ENCODE results near the gene NPTXR.

NPTXR gene

DNA sequence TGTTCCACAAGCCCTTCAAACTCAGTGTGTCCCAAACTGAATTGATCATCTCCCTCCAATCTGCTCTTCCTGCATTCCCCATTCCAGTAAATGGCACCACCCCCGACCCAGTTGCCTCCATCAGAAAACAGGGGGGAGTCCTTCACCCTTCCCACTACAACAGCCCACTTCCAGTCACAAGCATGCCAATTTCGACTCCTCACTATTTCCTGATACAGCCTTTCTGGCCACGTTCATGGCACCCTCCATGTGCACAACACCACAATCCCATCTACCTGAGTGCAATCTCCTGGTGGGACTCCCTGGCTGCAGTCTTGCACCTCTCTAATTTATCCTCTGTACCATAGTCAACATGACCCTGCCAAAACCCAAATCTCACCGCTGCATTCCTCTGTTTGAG, 48.3 kb downstream of the NPTXR start:
- DNase-seq (ENCODE audit: insufficient read length, low spot score) = no peak
- TF ChIP-seq, protein P1, sequence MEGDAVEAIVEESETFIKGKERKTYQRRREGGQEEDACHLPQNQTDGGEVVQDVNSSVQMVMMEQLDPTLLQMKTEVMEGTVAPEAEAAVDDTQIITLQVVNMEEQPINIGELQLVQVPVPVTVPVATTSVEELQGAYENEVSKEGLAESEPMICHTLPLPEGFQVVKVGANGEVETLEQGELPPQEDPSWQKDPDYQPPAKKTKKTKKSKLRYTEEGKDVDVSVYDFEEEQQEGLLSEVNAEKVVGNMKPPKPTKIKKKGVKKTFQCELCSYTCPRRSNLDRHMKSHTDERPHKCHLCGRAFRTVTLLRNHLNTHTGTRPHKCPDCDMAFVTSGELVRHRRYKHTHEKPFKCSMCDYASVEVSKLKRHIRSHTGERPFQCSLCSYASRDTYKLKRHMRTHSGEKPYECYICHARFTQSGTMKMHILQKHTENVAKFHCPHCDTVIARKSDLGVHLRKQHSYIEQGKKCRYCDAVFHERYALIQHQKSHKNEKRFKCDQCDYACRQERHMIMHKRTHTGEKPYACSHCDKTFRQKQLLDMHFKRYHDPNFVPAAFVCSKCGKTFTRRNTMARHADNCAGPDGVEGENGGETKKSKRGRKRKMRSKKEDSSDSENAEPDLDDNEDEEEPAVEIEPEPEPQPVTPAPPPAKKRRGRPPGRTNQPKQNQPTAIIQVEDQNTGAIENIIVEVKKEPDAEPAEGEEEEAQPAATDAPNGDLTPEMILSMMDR (IDR thresholded peaks at IDR 0.05; ENCODE audit: insufficient read depth, missing control alignments) = no peak
- FAIRE-seq = no peak

DNA sequence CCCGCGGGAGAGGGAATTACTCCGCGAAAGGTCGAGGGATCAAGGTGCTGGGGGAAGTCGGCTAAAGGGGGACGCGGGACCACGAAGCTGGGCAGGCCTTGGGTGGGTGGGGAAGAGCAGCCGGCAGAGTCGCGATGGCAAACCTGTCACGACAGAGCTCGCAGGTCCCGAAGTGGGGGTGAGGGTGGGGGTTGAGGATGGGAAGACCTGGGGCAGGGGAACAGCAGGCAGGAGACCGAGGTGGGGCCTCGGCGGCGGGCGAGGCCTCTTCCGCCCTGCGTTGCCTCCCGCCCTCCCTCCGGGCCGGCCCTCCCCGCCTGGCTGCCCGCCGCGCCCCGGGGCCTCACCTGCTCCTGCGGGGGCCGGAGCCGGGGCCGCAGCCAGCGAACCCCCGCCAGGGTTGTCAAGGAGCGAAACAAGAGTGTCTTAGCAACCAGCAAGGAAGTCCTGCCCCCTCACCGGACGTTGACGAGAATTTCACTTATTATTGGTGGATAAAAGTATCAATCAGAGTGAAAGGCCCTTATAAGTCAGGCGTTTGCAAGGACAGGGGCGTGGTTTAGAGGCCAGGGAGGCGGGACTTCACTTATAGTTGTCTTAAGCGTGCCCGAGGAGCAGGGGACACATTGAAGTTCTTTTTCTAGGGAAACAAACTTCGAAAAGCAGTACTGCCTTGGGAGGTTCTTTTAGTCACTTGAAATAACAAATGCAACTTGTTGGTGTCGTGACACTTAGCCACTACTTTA, 49.9 kb downstream of the NPTXR start, which contains the start of gene DNAL4:
Gene DNAL4, minus strand, starts transcription at position 423 of the 746 bp plus-strand sequence. CDS start 11,412 bp downstream, outside the sequence.
- TF ChIP-seq, protein P1 (IDR thresholded peaks at IDR 0.05; ENCODE audit: insufficient read depth, missing control alignments) = no peak
- FAIRE-seq (no peak), DNase-seq (ENCODE audit: insufficient read length, low spot score) (peak; percentile 50)

DNA sequence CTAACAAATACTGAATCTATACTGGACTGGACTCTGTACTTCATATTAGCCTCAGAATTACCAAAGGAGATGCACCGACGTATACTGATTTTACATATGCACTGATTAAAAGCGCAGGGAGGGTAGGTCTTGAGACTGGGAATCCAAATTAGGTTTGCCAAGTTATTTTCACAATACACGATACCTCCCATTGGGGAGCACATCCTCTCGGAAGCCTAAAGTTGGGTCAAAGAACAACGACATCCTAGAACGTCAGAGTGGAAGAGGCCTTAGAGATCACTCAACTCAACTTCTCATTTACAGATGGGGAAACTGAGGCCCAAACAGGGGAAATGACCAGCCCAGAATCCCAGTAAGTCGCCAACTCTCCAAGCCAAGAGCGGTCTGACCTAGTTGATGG, 50.5 kb downstream of the NPTXR start:
- DNase-seq (ENCODE audit: insufficient read length, low spot score) = no peak
- TF ChIP-seq, protein P1 (IDR thresholded peaks at IDR 0.05; ENCODE audit: insufficient read depth, missing control alignments) = no peak
- FAIRE-seq = no peak

DNA sequence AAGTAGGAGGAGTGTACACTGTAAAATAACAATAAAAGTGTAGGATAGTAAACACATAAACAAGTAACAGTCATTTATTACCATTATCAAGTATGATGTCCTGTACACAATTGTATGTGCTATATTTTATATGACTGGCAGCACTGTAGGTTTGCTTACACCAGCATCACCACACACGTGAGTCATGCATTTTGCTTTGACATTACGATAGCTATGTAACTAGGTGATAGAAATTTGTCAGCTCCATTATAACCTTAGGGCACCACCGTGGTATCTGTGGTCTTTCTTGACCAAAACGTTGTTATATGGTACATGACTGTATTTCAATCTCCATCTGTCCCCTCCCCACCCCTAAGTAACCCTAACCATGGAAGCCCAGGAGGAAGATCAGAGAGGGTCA, 51.0 kb downstream of the NPTXR start:
- TF ChIP-seq, protein P1 (IDR thresholded peaks at IDR 0.05; ENCODE audit: insufficient read depth, missing control alignments) = no peak
- no peak for FAIRE-seq
- DNase-seq (ENCODE audit: insufficient read length, low spot score) = no peak

DNA sequence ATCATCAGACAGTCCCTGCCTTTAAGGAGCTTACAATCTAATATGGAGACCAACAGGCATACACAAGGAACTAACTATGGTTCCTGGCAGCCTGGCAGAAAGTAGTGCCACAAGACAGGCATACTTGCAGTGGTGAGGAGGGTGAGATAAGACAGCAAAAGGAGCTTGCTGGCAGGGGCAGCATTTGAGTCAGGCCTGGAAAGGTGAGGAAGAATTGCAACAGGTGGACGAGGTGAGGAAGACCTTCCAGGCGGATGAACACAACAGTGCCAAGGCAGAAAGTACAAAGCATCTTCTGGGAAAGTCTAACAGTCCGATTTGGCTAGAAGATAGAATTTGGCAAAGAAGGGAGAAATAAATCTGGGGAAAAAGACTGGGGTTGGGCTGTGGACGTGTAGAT, 54.2 kb downstream of the NPTXR start:
- no peak for FAIRE-seq
- DNase-seq (ENCODE audit: insufficient read length, low spot score) = no peak
- TF ChIP-seq, protein P1 (IDR thresholded peaks at IDR 0.05; ENCODE audit: insufficient read depth, missing control alignments) = no peak

DNA sequence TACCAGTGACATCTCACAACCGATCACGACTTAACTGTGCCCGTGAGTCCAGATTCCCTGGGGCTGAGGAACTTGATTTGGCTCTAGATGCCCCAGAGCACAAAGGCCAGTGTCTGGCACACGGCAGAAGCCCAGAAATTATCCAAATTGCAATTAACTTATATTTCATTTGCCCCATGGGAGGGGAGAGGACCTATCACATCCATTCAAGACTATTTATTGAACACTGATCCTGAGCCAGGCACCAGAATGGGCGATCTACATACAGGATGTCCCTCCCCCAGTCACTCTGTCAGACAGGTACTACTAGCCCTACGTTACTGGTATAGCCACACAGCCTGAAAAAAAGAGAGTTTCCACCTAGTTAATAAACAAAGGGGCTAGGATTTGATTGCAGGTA, 55.0 kb downstream of the NPTXR start:
- TF ChIP-seq, protein P1 (IDR thresholded peaks at IDR 0.05; ENCODE audit: insufficient read depth, missing control alignments) = no peak
- DNase-seq (ENCODE audit: insufficient read length, low spot score) = no peak
- FAIRE-seq = no peak
